SK-N-SH (cell line): ENCODE data around the gene ISCA2.

Experiments used
- CTCF ChIP-seq: fragments of 200-600 bp; sonication (generic); IDR thresholded peaks from 2 replicates; pipeline ENCODE4 v1.6.1; 2017; ENCODE audit warnings: antibody characterized with exemption, mild to moderate bottlenecking, moderate library complexity
- POLR2AphosphoS5 ChIP-seq: IDR thresholded peaks from 2 replicates; pipeline ENCODE4 v1.6.1; 2012; ENCODE audit warnings: low read depth, low read length

DNA sequence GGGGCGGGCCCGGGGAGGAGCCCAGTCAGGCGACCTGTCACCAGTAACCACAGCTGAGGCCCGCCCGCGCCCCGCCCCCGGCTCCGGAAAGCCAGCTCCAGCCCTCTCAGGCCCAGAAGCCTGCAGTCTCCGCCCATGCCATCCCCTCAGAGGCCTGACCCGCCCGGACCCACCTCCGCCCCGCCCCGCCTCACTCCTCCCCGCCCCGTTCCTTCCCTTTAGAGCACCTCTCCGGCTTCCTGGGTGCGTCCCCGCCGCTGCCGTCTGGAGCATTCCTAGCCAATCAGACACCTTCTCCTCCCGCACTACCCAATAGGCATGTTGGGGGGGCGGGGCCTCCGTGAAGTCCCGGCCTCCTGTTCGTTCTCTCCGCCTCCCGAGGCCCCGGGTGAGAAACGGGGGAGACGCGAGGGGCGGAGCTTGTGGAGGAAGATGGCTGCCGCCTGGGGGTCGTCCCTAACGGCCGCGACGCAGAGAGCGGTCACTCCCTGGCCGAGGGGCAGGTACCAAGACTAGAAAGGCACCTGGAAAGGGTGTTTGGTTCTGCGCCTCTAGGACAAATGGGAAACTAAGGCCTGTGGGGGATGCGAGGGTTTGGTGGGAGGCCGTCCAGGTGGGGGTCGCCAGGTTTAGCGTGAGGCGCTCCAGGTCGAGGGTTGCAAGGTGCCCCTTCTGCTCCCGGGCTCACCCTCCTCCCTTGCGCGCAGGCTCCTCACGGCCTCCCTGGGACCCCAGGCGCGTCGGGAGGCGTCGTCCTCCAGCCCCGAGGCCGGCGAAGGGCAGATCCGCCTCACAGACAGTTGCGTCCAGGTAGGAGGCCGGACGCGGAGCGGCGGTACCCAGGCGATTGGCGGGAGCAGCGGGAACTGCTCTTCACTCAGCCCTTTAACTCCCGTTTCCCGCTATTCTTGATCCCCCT is at the start of gene ISCA2:
- TF ChIP-seq POLR2AphosphoS5: peak; percentile 79
- TF ChIP-seq CTCF: no peak
